HepG2 (cell line): ENCODE results near the gene RIPK3. TPM values are rescaled to one million over a fixed set of nuclear protein-coding genes. Genes with fewer than 3 reads are reported as not detected.
A peak's percentile ranks its signal among the peaks of the same experiment; 100 is the strongest.

Experiments
- FOXM1 ChIP-seq: sonication (generic); formaldehyde crosslinking; IDR thresholded peaks from 2 replicates; pipeline ENCODE4 v1.5.0; 2020; ENCODE audit warnings: missing genetic modification reagents
- HOXD1 ChIP-seq: sonication (generic); formaldehyde crosslinking; IDR thresholded peaks from 2 replicates; pipeline ENCODE4 v1.5.0; 2020; ENCODE audit warnings: missing genetic modification reagents
- KLF16 ChIP-seq, 2 experiments: sonication (generic) in 1 of 2; formaldehyde crosslinking in 1 of 2; IDR thresholded peaks; 2 replicates each; pipeline versions ENCODE4 v1.6.1 to v1.8.0; 2016 to 2023; ENCODE audit warnings: missing genetic modification reagents in 2 of 2, missing compliant biosample characterization in 1 of 2
- KMT2A ChIP-seq: sonication (generic); formaldehyde crosslinking; IDR thresholded peaks from 2 replicates; pipeline ENCODE4 v1.4.0; 2020; ENCODE audit warnings: missing genetic modification reagents
- NFKB2 ChIP-seq: sonication (generic); formaldehyde crosslinking; IDR thresholded peaks from 2 replicates; pipeline ENCODE4 v1.4.0; 2020; ENCODE audit warnings: missing genetic modification reagents, borderline replicate concordance
- RFX3 ChIP-seq: IDR thresholded peaks from 2 replicates; pipeline ENCODE4 v1.6.1; 2016; ENCODE audit warnings: missing biosample characterization, missing genetic modification reagents
- SIX1 ChIP-seq: sonication (generic); formaldehyde crosslinking; IDR thresholded peaks from 2 replicates; pipeline ENCODE4 v1.4.0; 2020; ENCODE audit warnings: missing genetic modification reagents, borderline replicate concordance
- ZNF33A ChIP-seq: sonication (generic); formaldehyde crosslinking; IDR thresholded peaks from 2 replicates; pipeline ENCODE4 v1.5.1; 2020; ENCODE audit warnings: missing genetic modification reagents, mild to moderate bottlenecking, moderate library complexity, borderline replicate concordance
- polyA plus RNA-seq, 8 experiments: library from polyadenylated mRNA; depleted of rRNA in 3 of 8; stranded (reverse) in 7 of 8; unstranded in 1 of 8; fragments of >200 nt; fragmentation: Illumina TruSeq in 4 of 8; extraction: Trizol in 4 of 8; gene quantifications; 2 replicates each; pipeline versions ENCODE4 v1.2.1 to v1.2.3, GENCODE V29; 2011 to 2016; ENCODE audit warnings: low read depth in 4 of 8, missing spikeins in 1 of 8, mixed read lengths in 1 of 8; ENCODE audit not compliant: insufficient read depth in 1 of 8
- total RNA-seq, 5 experiments: library from RNA; depleted of rRNA; stranded (reverse); fragments of >200 nt; fragmentation: Illumina TruSeq; extraction: Trizol; gene quantifications; 2 replicates each; pipeline ENCODE4 v1.2.3, GENCODE V29; 2016; ENCODE audit warnings: low read depth in 1 of 5
- TF ChIP-seq, protein P1 (sequence below): sonication (generic); formaldehyde crosslinking; IDR thresholded peaks from 2 replicates; pipeline ENCODE4 v1.4.0; 2020; ENCODE audit warnings: missing genetic modification reagents, borderline replicate concordance
- TF ChIP-seq, protein P2 (sequence below): IDR thresholded peaks from 2 replicates; pipeline ENCODE4 v1.6.1; 2018; ENCODE audit warnings: missing genetic modification reagents, mild to moderate bottlenecking, missing compliant biosample characterization
- TF ChIP-seq, protein P3 (sequence below): sonication (generic); formaldehyde crosslinking; IDR thresholded peaks from 2 replicates; pipeline ENCODE4 v1.9.0; 2021; ENCODE audit warnings: missing genetic modification reagents, borderline replicate concordance
- TF ChIP-seq, protein P4 (sequence below), 2 experiments: sonication (generic) in 1 of 2; formaldehyde crosslinking in 1 of 2; IDR thresholded peaks; 2 replicates each; pipeline versions ENCODE4 v1.6.1 to v1.9.0; 2014 to 2022; ENCODE audit warnings: antibody characterized with exemption in 1 of 2, borderline replicate concordance in 1 of 2, inconsistent platforms in 1 of 2, low read depth in 1 of 2, missing genetic modification reagents in 1 of 2
- TF ChIP-seq, protein P5 (sequence below): sonication (generic); formaldehyde crosslinking; IDR thresholded peaks from 2 replicates; pipeline ENCODE4 v1.4.0; 2020; ENCODE audit warnings: missing genetic modification reagents

The RIPK3 gene
- total and polyA plus RNA-seq, 2 of the 13 experiments (the other 11 are each of a cell fraction or from before 2014, with no cell fraction given) = not detected

DNA sequence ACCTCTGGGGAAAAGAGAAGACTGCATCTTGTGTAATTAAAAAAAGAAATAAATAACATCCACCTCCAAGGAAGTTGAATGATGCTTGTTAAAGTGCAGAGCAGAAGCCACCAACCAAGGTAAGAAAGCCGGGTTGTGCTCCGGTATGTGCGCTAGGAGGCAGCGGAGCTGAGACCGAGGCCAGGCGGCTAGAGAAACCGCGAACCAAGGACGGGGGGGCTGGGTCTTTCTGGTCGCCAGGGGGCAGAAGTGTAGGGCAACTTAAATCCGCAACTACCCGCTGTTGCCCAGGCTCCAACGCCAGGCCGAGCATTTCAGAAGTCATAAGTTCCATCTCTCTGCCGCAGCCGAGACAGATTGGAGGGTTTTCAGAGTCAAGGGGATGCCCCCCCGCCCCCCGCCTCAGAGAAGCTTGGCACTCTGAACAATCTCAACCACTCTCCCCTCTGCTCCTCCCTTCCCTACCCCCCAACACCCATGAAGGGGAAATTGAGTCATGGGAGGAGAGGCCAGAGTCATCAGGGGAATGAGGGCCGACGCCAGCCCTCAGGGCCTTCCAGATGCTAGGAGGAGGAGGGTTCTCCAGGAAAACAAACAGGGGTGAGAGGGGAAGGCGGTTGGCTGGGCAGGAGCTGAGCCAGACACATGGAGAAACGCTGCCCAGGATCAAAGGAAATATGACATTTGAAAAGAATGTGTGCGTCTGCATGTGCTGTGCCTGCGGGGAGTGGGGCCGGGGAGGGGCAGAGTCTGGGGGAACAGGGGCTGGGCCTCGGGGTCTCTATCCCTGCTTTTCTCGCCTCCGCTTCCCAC lies 26.0 kb upstream of the RIPK3 start (continued):
- TF ChIP-seq, protein P1, sequence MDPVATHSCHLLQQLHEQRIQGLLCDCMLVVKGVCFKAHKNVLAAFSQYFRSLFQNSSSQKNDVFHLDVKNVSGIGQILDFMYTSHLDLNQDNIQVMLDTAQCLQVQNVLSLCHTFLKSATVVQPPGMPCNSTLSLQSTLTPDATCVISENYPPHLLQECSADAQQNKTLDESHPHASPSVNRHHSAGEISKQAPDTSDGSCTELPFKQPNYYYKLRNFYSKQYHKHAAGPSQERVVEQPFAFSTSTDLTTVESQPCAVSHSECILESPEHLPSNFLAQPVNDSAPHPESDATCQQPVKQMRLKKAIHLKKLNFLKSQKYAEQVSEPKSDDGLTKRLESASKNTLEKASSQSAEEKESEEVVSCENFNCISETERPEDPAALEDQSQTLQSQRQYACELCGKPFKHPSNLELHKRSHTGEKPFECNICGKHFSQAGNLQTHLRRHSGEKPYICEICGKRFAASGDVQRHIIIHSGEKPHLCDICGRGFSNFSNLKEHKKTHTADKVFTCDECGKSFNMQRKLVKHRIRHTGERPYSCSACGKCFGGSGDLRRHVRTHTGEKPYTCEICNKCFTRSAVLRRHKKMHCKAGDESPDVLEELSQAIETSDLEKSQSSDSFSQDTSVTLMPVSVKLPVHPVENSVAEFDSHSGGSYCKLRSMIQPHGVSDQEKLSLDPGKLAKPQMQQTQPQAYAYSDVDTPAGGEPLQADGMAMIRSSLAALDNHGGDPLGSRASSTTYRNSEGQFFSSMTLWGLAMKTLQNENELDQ (CRISPR knock-in tag) = peak; percentile 18; the same call in 1 of the 2 replicates
- TF ChIP-seq FOXM1 (CRISPR knock-in tag) (no peak), ZNF33A (CRISPR knock-in tag) (no peak), KLF16 (CRISPR knock-in tag; IDR thresholded peaks at IDR 0.05) (peak in 1 of 2 experiments; percentile 95; a peak in 2 of 4 replicates), SIX1 (CRISPR knock-in tag) (peak; percentile 65; the same call in 1 of the 2 replicates), HOXD1 (CRISPR knock-in tag) (peak; percentile 88; the same call in 1 of the 2 replicates), KMT2A (peak; percentile 48; the same call in 1 of the 2 replicates), RFX3 (0 out of 2 replicates have a peak, but pooled peaks have one; percentile 30), NFKB2 (CRISPR knock-in tag) (peak; percentile 95; the same call in 1 of the 2 replicates)
- TF ChIP-seq, protein P2, sequence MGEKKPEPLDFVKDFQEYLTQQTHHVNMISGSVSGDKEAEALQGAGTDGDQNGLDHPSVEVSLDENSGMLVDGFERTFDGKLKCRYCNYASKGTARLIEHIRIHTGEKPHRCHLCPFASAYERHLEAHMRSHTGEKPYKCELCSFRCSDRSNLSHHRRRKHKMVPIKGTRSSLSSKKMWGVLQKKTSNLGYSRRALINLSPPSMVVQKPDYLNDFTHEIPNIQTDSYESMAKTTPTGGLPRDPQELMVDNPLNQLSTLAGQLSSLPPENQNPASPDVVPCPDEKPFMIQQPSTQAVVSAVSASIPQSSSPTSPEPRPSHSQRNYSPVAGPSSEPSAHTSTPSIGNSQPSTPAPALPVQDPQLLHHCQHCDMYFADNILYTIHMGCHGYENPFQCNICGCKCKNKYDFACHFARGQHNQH (CRISPR knock-in tag) = peak; percentile 83
- TF ChIP-seq, protein P3, sequence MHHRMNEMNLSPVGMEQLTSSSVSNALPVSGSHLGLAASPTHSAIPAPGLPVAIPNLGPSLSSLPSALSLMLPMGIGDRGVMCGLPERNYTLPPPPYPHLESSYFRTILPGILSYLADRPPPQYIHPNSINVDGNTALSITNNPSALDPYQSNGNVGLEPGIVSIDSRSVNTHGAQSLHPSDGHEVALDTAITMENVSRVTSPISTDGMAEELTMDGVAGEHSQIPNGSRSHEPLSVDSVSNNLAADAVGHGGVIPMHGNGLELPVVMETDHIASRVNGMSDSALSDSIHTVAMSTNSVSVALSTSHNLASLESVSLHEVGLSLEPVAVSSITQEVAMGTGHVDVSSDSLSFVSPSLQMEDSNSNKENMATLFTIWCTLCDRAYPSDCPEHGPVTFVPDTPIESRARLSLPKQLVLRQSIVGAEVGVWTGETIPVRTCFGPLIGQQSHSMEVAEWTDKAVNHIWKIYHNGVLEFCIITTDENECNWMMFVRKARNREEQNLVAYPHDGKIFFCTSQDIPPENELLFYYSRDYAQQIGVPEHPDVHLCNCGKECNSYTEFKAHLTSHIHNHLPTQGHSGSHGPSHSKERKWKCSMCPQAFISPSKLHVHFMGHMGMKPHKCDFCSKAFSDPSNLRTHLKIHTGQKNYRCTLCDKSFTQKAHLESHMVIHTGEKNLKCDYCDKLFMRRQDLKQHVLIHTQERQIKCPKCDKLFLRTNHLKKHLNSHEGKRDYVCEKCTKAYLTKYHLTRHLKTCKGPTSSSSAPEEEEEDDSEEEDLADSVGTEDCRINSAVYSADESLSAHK = peak; percentile 69; the same call in 1 of the 2 replicates
- TF ChIP-seq, protein P4, sequence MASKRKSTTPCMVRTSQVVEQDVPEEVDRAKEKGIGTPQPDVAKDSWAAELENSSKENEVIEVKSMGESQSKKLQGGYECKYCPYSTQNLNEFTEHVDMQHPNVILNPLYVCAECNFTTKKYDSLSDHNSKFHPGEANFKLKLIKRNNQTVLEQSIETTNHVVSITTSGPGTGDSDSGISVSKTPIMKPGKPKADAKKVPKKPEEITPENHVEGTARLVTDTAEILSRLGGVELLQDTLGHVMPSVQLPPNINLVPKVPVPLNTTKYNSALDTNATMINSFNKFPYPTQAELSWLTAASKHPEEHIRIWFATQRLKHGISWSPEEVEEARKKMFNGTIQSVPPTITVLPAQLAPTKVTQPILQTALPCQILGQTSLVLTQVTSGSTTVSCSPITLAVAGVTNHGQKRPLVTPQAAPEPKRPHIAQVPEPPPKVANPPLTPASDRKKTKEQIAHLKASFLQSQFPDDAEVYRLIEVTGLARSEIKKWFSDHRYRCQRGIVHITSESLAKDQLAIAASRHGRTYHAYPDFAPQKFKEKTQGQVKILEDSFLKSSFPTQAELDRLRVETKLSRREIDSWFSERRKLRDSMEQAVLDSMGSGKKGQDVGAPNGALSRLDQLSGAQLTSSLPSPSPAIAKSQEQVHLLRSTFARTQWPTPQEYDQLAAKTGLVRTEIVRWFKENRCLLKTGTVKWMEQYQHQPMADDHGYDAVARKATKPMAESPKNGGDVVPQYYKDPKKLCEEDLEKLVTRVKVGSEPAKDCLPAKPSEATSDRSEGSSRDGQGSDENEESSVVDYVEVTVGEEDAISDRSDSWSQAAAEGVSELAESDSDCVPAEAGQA (IDR thresholded peaks at IDR 0.05; ENCODE audit: low read depth) = peak; percentile 76; the same call in 1 of the 2 replicates
- TF ChIP-seq, protein P4 (CRISPR knock-in tag; IDR thresholded peaks at IDR 0.05; ENCODE audit: borderline replicate concordance) = no peak
- TF ChIP-seq, protein P5, sequence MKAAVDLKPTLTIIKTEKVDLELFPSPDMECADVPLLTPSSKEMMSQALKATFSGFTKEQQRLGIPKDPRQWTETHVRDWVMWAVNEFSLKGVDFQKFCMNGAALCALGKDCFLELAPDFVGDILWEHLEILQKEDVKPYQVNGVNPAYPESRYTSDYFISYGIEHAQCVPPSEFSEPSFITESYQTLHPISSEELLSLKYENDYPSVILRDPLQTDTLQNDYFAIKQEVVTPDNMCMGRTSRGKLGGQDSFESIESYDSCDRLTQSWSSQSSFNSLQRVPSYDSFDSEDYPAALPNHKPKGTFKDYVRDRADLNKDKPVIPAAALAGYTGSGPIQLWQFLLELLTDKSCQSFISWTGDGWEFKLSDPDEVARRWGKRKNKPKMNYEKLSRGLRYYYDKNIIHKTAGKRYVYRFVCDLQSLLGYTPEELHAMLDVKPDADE (CRISPR knock-in tag) = peak; percentile 81; the same call in 1 of the 2 replicates
